M059J (cell line): ENCODE data around the gene ATP1B4. TPM values are rescaled to one million over a fixed set of nuclear protein-coding genes. Genes with fewer than 3 reads are reported as not detected.
A peak's percentile ranks its signal among the peaks of the same experiment; 100 is the strongest.

Experiments used
- DNase-seq: peaks from one replicate; pipeline ENCODE4 v3.0.0-alpha.2; 2012; ENCODE audit warnings: low read depth
- total RNA-seq: library from RNA; depleted of rRNA; stranded (reverse); fragments of >200 nt; shearing (Covaris generic); gene quantifications from 2 replicates; pipeline ENCODE4 v1.2.3, GENCODE V29; 2014; rRNA removed

Gene ATP1B4
- total RNA-seq, 1 experiment from 2014 or later, result not detected

DNA sequence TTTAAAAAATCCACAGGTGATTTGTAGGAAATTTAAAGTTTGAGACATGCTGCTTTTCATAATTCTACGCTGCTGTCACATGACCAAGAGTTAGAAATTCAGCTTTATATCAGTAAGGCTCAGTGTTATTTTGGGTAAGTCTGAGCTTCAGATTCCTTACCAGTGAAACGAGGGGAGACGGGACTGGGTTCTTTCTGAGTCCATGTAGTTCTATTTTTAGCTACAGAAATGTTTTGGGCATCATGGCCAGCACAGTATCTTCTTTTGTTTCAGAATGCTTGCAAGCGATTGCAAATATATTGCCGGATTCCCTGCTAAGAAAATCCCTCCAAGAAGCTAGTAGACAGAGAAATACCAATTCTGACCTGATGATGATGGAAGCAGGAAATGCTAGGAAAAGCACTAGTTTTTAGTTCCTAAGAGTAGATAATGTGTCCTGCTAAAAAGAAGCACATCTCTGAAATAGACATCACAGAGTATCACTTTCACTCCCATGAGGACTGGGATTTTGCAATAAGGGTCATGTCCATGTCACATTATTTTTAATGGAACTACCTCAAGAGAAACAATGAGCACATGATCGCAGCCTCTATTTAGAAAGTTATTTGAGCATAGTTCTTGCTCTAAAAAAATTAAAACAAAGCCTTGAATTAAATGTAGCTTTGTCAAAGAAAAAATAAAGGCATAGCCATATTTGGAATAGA, 10.9 kb downstream of the ATP1B4 start:
- no peak for DNase-seq

DNA sequence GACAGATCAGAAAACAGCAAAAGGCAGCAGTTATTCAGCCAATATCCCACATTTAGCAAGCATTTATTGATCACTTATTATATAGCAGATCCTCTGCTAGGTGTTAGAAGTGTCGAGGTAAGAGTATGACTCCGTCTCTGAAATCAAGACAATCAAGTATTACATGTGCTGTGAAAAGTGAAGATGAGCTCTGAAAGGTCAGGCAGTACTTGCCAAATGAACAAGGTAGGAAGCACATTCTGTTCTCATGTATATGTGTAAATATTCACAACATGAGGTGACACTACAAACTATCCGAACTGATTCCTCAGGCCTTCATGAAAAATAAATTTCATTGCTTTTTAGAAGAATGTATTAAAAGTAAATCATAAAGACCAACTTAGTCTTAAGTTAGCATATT, 15.3 kb downstream of the ATP1B4 start:
- DNase-seq, result no peak

DNA sequence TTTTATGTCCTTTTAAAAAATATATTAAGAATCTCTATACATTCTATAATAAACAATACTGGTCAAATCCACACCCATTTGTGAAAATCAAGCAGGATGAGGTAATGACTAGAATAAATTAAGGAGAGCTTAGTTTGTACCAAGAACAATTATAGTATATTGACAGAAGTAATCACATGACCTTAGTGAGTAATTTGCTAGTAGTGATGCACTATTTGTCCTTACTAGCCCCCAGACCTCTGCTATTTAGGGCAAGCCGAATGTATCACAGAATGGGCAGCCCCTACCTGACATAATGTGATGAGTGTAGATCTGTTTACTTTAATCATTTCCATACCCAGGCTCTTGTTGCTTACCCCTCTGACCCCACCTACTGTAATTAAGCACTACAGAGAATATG, 15.8 kb downstream of the ATP1B4 start:
- DNase-seq, result no peak

DNA sequence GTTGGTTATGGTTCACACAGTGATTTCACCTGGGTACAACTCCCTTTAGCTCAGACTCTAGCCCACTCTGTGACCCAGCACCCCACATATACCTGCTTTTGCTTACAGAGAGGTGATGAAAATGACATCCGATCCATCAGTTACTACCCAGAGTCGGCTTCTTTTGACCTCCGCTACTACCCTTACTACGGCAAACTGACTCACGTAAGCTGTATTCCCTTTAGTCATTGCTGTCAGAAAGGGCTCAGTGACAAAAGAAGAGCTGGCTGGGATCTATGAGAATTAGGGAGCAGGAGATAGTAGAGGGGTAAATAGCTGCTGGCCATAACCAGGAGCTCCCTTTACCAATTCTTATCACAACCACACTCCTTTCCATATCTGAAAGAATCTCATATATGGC, 16.7 kb downstream of the ATP1B4 start:
- no peak for DNase-seq

DNA sequence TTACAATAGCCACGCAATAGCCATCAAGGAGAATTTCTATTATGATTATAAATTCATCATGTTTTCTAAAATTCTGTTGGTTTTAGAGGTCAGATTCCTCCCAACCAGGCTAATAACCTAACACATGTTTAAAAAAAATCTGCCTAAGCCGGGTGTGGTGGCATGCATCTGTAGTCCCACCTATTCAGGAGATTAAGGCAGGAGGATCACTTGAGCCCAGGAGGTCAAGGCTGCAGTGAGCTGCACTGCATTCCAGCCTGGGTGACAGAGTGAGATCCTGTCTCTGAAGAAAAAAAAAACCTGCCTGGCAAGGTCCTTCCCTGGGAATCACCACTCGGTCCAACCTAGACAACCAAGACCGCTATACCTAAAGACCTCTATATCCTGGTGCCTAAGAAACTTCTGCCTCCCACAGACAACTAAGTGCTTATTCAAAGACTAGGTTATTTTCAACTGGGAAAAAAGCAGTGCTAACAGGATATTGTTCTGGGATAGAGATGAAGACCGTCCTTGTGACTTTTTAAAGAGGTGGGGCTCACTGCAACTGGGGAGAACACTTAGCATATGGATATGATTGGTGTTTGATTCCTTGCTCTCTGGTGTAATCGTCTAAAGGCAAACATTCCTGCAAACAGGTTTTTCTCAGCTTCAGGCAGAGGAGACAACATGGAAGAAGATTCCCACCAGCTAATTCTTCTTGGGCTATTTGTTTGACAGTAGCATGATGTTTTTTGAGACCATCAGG, 18.2 kb downstream of the ATP1B4 start:
- DNase-seq, result no peak

DNA sequence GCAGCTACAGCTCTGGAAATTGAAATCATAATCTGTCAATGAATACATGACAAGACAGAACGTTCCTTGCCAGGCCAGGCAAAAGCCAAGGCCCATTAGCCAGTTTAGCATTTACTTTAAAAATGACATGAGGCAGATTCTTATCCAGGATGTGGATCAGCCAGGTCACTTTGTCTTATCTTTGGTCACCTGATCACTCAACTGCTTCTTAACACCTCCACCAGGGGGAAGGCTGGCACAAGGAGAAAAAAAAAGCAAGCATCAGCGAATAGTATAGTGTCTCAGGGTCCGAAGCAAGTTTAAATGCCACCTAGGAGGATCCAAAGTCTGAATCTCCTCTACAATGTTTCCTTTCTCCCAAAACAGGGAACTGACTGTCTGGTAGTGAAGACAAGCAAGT, 18.8 kb downstream of the ATP1B4 start:
- peak; percentile 58 for DNase-seq

DNA sequence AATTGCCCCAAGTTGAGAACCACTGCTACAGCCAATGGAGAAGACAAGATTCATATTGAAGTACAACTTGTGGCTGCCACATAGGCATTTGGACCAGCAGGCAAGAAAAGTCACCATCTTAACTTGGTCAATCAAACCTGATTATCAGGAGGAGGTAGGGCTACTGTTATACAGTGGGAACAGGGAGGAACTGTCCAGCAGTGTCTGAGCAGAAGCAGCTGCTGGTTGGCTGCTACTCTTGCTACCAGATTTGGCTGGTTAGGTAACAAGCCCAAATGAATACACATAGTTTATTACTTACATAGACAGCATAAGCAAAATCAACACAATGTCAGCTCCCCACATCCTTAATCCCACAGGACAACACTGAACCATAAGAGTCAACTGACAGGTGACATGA, 39.4 kb downstream of the ATP1B4 start:
- no peak for DNase-seq

DNA sequence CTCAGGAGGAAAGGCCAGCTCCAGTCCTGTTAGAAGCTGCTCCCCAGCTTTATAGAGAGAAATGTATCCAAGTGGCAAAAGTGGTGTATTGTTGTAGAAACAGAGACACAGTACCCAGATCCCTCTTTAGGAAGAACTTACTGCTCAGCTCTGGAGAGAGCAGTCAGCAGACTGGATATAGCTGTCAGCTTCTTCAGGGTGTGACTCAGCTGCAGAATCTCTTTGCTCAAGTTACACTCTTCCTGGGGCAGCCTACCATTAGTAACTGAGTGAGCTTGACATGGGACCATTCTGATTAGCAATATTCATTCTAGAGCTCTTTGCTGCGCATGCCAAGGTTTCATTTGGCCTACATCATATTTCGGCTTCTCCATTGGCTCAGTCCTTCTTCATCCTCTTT, 40.5 kb downstream of the ATP1B4 start:
- no peak for DNase-seq

DNA sequence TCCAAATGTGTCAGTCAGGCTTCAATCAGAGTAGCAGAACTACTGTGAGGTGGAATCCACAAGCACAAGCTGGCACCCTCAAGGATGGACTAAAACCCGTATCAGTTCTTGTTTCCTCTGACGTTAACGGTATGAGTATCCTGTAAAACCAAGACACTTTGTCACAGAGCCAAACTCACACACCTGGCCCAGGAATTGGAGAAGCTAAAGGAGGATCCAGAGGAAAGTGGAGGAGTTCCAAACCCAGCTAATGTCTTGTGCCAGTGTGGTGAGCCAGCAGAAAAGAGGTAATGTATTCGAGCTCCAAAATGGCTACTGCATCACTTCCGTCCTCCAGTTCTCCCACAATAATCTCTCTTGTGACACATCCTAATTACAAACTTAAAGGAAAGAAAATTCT, 44.7 kb downstream of the ATP1B4 start:
- no peak for DNase-seq

DNA sequence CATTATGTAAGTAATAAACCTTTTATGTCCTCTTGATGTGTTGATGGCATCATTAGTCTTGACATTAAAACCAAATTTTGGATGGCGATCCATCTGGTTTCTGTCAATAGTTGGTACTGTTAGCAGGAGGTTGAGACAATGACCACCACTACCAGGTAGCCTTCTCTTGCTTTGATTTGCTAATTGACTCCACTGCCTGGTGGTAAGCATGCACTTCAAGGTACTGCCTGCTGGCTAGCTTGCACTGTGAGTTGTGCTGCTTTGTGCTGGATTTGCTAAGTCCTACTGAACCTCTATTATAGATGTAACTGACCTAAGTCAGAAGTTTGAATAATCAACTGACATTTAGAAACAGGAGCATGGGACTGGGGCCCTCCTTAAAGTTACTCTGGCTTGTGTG, 46.3 kb downstream of the ATP1B4 start:
- no peak for DNase-seq

DNA sequence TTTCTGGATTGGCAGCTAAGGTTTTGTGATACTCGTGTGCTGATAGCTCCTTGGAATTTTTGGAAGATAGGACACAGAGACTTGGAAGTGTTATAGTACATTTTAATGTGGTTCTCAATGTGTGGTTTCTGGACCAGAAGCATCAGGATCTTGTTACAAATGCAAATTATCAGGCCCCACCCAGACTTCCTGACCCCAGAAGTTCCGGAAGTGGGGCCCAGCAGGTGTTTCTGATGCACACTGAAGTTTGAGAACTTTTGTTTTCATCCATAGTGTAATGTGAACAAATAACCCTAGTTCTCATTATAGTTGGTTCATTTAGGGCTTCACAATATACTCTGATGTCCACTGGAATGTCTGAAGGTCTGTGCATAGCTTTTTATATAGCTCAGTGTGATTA, 57.6 kb downstream of the ATP1B4 start:
- no peak for DNase-seq

DNA sequence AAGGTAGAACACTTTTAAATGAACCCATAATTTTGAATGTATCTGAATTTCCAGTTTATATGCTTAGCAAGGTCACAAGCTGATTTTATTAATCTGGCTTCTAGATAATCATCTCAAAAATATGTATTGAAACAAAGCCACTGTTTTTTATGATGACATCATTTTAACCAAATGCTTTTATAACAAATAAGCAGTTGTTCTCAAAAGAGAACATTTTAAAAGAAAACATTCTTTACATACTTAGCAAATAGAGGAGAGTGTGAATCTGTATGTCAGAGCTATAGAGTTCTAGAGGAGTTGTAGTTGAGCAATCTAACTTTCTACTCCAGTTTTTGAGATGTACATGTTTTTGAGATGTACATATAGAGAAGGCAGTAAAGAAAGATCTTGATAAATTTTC, 64.7 kb downstream of the ATP1B4 start:
- DNase-seq, result no peak

DNA sequence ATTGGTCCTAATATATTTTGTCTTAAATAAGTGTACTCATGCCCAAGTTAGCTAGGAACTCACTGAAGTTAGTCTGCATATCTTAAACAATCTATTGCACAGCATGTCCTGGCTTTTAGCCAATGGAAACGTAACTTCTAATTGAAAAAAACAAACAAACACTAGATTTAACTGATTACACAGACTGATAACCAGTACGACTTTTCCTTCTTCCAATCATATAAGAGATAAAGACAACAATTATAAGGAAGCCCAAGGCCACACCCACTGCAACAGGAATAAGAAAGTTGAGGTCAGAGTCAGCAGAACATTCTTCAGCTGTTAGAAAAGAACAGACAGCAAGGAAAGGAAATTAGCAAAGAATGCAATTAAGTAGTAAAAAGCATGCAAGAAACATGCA, 66.4 kb downstream of the ATP1B4 start:
- peak; percentile 12 for DNase-seq

DNA sequence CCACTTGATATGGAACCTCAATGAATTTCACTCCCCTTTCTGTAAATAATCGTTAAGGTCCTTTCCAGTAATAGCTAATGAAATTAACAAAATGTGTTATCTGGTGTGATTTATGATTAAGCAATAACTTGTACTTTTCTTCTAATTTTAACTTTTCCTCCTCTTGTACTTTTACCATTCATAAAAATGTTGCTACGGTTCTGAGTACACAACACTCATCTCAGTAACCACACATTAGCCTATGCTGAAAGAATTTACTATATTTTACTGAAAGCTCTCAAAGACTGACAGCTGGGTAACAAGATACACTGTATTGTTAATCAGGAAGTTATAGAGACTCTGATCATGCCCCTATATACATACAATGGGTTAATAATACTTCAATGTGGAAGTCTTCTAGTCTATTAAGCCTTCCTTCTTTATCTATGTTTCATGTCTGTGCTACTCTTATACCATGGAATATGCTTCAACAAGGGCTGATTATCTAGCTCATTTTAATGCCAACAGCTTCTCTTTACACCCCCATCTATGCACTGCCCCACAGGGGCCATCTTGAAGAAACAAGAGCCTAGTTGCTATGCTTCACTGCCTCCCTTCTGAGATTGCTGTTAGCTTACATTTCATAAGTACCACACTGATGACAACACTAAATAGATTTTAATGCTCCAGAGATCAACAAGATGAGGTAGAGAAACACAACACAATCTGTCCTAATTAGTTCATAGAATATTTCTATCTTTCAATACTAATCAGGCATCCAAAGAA, 68.1 kb downstream of the ATP1B4 start:
- DNase-seq, result no peak

Other genes with a start within 250 kb of the ATP1B4 start
- gene RHOXF1, start 246.2 kb upstream of the ATP1B4 start, total RNA-seq, result not detected in 2 replicates
- gene RHOXF2, start 203.5 kb upstream of the ATP1B4 start, total RNA-seq, result not detected in 2 replicates
- gene ZBTB33, start 111.3 kb upstream of the ATP1B4 start, total RNA-seq, result 37.6 and 43.5 TPM in 2 replicates
- 1.9 and 2.6 TPM in 2 replicates for gene TMEM255A, start 50.6 kb upstream of the ATP1B4 start, total RNA-seq
- 316 and 327 TPM in 2 replicates for gene LAMP2, start 107.2 kb downstream of the ATP1B4 start, total RNA-seq
- 117 and 155 TPM in 2 replicates for gene CUL4B, start 198.9 kb downstream of the ATP1B4 start, total RNA-seq
- 228 and 252 TPM in 2 replicates for gene MCTS1, start 242.0 kb downstream of the ATP1B4 start, total RNA-seq